Tibial nerve (tissue), 4 donors: Measurements from ENCODE around the gene REPIN1. TPM values are rescaled to one million over a fixed set of nuclear protein-coding genes. Genes with fewer than 3 reads are reported as not detected.
"Not testable (repeated sequence)": the region's sequence is repeated elsewhere in the genome, so short reads cannot be mapped to it uniquely, and the experiment has no call there.

Experiments used
- DNase-seq, 2 donors: peaks; one replicate each; pipeline ENCODE4 v3.0.0-alpha.2; 2019; ENCODE audit warnings: low spot score in 2 of 2
- H3K27ac ChIP-seq, 4 donors: fragments of 200-600 bp; sonication (generic) in 3 of 4; one replicate each; pipeline ENCODE4 v1.5.1; 2017 to 2019; ENCODE audit warnings: mild to moderate bottlenecking in 1 of 4
- H3K27me3 ChIP-seq, 2 donors: fragments of 200-600 bp; sonication (generic) in 1 of 2; one replicate each; pipeline versions ENCODE4 v1.5.1 to v1.6.0; 2017 to 2019
- H3K36me3 ChIP-seq, 3 donors: fragments of 200-600 bp; sonication (generic); one replicate each; pipeline ENCODE4 v1.5.1; 2018 to 2019
- H3K4me1 ChIP-seq, 4 donors: fragments of 200-600 bp; sonication (generic) in 3 of 4; one replicate each; pipeline ENCODE4 v1.5.1; 2017 to 2019
- H3K4me3 ChIP-seq, 4 donors: fragments of 200-600 bp; sonication (generic) in 3 of 4; one replicate each; pipeline ENCODE4 v1.5.1; 2017 to 2019; ENCODE audit warnings: mild to moderate bottlenecking in 1 of 4, moderate library complexity in 1 of 4
- H3K9me3 ChIP-seq, 4 donors: fragments of 200-600 bp; sonication (generic) in 3 of 4; one replicate each; pipeline ENCODE4 v1.5.1; 2017 to 2019
- EP300 ChIP-seq, 2 donors: sonication (generic); formaldehyde crosslinking; IDR thresholded peaks; one replicate each; pipeline ENCODE4 v1.6.1; 2017; ENCODE audit warnings: antibody characterized with exemption in 2 of 2, mild to moderate bottlenecking in 1 of 2
- POLR2A ChIP-seq, 2 donors: fragments of 450-650 bp; IDR thresholded peaks; one replicate each; pipeline ENCODE4 v1.6.1; 2017; ENCODE audit warnings: antibody characterized with exemption in 2 of 2, mild to moderate bottlenecking in 2 of 2, moderate library complexity in 2 of 2
- WGBS, 2 donors: methylation state at CpG; one replicate each; pipeline ENCODE4 v1.1.5; 2018; 5-methylcytosine and 5-hydroxymethylcytosine counted together
- total RNA-seq, 4 donors: library from RNA; depleted of rRNA; stranded (reverse); fragments of >200 nt; gene quantifications; one replicate each; pipeline ENCODE4 v1.1.0, GENCODE V29; 2016
- TF ChIP-seq, protein P1 (sequence below), 5 experiments: fragments of 200-600 bp in 3 of 5; fragments of 450-650 bp in 2 of 5; sonication (generic) in 3 of 5; IDR thresholded peaks; one replicate each; pipeline ENCODE4 v1.5.1; 2016 to 2019; ENCODE audit warnings: antibody characterized with exemption in 5 of 5, mild to moderate bottlenecking in 3 of 5, moderate library complexity in 2 of 5

REPIN1 gene
- total RNA-seq, 4 donors from 2014 or later: 65.8 to 70.2 (median 68.3) TPM

DNA sequence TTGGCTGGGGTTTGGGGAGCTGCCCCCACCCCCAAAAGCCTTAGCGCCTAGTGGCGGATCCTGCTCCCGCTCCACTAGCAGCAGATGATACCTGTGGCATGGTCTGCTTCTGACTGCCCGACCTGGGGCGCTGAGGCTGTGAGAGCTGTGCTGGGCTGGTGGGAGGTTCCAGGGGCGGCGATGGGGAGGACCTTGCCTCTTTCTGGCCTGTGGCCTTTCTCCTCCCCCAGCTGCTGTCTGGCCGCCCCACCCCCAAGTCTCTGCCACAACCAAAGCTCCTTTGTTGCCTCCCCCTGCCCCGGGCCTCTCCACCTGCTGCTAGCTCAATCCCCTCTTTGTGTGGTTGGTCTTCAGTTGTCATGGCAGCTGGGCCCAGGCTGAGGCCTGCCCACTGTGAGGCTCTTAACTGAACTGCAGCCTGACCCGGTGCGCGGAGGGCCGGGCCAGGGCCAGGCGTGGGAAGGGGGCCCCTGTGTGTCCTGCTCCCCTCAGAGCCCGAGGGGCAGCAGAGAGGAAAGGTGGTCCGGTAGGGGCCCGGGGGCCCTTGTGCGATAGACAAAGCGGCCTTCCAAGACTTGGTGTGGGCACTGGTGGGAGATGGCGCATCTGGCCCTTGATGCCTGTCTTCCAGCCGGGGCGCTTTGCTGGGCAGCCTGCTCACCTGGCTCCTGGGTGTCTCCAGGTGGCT lies 15.2 kb downstream of the REPIN1 start:
- H3K27ac ChIP-seq: peak overlapping the region; percentile 74 to 97 (median 82)

DNA sequence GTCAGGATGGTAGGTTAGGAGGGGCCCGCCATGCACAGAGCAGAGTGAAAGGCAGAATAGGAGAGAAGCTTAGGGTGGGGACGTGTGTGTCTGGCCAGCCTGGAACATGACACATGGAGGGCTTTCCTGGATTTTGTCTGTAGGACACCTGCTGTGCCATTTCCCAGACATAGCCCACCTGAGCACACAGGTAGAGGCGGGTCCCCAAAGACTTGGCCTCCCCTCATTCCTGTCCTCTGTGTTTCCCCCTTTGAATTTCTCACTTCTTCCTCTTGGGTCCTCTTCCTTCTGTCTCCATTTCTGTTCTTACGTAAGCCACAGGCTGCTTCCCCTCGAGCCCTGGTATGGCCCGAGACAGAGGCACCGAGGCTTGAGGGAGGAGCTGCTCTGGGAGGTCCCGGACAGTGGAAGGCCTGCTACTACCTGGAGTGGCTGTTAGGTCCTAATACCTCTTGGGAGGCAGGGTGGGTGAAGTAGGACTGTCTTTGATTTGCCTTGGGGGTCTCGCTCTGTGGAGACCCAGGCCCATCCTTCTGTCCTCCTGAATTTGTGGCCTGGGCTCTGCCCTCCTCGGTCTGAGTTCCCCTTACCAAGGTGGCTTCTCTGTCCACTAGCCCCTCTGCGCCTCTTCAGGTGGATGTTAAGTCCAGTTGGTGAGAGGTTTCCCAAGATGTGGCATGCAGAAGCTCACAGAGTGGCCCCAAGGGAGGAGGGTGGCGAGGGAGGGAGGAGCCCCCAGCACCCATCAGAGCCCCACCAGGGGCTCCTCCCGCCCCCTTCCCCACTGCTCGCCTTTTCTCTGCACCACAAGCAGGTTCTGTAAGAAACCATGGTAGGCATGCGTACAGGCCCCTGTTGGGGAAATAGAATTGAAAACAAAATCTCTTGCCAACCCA lies 16.0 kb downstream of the REPIN1 start:
- Histone ChIP-seq H3K27ac (peak overlapping the region; percentile 74 to 97 (median 82)), H3K4me1 (peaks cover 0 to 84% (median 36%) of the 10 kb centered on the region in 4 donors), H3K36me3 (peaks cover 0 to 5% (median 0%) of the 10 kb centered on the region in 3 donors), H3K4me3 (peak overlapping the region; percentile 15 to 34 (median 24)), H3K27me3 (no peaks in the 10 kb centered on the region), H3K9me3 (no peaks in the 10 kb centered on the region)
- TF ChIP-seq, protein P1, sequence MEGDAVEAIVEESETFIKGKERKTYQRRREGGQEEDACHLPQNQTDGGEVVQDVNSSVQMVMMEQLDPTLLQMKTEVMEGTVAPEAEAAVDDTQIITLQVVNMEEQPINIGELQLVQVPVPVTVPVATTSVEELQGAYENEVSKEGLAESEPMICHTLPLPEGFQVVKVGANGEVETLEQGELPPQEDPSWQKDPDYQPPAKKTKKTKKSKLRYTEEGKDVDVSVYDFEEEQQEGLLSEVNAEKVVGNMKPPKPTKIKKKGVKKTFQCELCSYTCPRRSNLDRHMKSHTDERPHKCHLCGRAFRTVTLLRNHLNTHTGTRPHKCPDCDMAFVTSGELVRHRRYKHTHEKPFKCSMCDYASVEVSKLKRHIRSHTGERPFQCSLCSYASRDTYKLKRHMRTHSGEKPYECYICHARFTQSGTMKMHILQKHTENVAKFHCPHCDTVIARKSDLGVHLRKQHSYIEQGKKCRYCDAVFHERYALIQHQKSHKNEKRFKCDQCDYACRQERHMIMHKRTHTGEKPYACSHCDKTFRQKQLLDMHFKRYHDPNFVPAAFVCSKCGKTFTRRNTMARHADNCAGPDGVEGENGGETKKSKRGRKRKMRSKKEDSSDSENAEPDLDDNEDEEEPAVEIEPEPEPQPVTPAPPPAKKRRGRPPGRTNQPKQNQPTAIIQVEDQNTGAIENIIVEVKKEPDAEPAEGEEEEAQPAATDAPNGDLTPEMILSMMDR (IDR thresholded peaks at IDR 0.05): no peak
- TF ChIP-seq POLR2A (IDR thresholded peaks at IDR 0.05) (no peak), EP300 (IDR thresholded peaks at IDR 0.05) (no peak)
- DNase-seq: no peak
- WGBS, 2 donors: 55 to 64% methylated on average over 13 to 15 of the region's 15 CpGs

More for the DNA sequence above, 15.2 kb downstream of the REPIN1 start:
- Histone ChIP-seq H3K4me1 (peaks cover 0 to 79% (median 35%) of the 10 kb centered on the region in 4 donors), H3K4me3 (peak overlapping the region; percentile 15 to 34 (median 24)), H3K36me3 (peaks cover 0 to under 1% (median 0%) of the 10 kb centered on the region in 3 donors), H3K27me3 (no peaks in the 10 kb centered on the region), H3K9me3 (no peaks in the 10 kb centered on the region)
- TF ChIP-seq, protein P1 (IDR thresholded peaks at IDR 0.05): peak in 2 of 5 experiments; percentile 32 to 33
- TF ChIP-seq EP300 (IDR thresholded peaks at IDR 0.05) (peak in 1 of 2 donors; percentile 73), POLR2A (IDR thresholded peaks at IDR 0.05) (peak in 1 of 2 donors; percentile 69)
- peak; percentile 19 to 62 for DNase-seq
- 28 to 43% methylated on average over 17 to 22 of the region's 22 CpGs for WGBS, 2 donors

DNA sequence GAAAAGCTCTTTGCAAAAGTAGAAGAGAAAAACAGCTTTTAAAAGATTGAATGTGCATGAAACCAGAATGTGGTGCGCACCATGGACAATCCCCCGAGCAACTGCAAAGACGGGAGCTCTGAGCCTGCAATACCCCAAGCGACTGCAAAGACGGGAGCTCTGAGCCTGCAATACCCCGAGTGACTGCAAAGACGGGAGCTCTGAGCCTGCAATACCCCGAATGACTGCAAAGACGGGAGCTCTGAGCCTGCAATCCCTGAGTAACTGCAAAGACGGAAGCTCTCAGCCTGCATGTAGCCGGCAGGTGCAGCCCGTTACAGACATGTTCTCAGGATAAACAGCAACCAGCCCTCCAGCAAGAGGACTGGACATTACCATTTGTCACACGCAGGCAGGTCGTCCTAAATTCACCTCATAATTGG lies 16.7 kb downstream of the REPIN1 start:
- TF ChIP-seq, protein P1 (IDR thresholded peaks at IDR 0.05): no peak
- TF ChIP-seq POLR2A (IDR thresholded peaks at IDR 0.05): no peak
- TF ChIP-seq EP300 (IDR thresholded peaks at IDR 0.05): no peak
- WGBS, 2 donors: 53 to 59% methylated on average over 14 of the region's 14 CpGs
- H3K27ac ChIP-seq: peak overlapping the region; percentile 74 to 97 (median 82)
- no peaks in the 10 kb centered on the region for H3K9me3 ChIP-seq
- peaks cover 0 to 78% (median 32%) of the 10 kb centered on the region in 4 donors for H3K4me1 ChIP-seq
- no peak for DNase-seq
- no peaks in the 10 kb centered on the region for H3K27me3 ChIP-seq
- no peak overlapping the region for H3K4me3 ChIP-seq
- H3K36me3 ChIP-seq: peaks cover 0 to 11% (median 0%) of the 10 kb centered on the region in 3 donors

DNA sequence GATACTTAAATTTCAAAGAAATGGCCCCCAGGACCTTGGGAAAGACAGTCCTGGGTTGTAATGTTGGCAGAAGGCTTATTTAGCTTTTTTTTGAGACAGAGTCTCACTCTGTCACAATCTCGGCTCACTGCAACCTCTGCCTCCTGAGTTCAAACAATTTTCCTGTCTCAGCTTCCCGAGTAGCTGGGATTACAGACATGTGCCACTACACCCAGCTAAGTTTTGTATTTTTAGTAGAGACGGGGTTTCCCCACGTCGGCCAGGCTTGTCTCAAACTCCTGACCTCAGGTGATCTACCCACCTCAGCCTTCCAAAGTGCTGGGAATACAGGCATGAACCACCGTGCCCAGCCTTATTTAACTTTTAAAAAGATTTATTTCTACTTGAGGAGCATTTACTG lies 17.3 kb downstream of the REPIN1 start:
- 39 to 48% methylated on average over 6 of the region's 6 CpGs for WGBS, 2 donors

DNA sequence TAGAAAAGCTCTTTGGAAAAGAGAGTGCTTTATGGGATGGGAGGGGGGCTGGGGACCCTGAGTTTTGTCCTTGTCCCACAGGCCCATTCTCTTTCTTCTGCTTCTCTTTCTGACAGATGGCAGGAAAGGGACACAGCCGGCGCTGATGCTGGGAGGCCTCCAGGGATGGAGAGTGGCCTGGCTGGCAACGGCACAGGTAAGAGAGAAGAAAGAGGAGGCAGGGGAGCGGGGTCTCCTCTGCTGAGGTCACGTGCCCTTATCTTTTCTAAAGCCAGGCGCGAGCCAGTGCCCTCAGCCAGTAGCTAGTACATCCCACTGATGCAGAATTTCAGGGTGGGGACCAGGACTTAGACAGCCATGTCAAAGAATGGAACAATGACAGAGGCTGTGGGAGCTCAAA lies 19.7 kb downstream of the REPIN1 start:
- Histone ChIP-seq H3K27ac (peak overlapping the region in 3 of 4 donors; percentile 41 to 80 (median 69)), H3K36me3 (peaks cover 0 to 20% (median 0%) of the 10 kb centered on the region in 3 donors), H3K27me3 (no peaks in the 10 kb centered on the region), H3K4me1 (peaks cover 0 to 48% (median 14%) of the 10 kb centered on the region in 4 donors), H3K4me3 (no peak overlapping the region), H3K9me3 (no peaks in the 10 kb centered on the region)
- TF ChIP-seq POLR2A (IDR thresholded peaks at IDR 0.05) (no peak), EP300 (IDR thresholded peaks at IDR 0.05) (no peak)
- TF ChIP-seq, protein P1 (IDR thresholded peaks at IDR 0.05): no peak
- no peak for DNase-seq
- WGBS, 2 donors: 64 to 80% methylated on average over 7 of the region's 7 CpGs

More for the DNA sequence above, 17.3 kb downstream of the REPIN1 start:
- not testable (repeated sequence) for H3K4me3 ChIP-seq, H3K27me3 ChIP-seq, DNase-seq, H3K9me3 ChIP-seq
- Histone ChIP-seq H3K27ac (peak overlapping the region; percentile 64 to 97 (median 80)), H3K4me1 (peaks cover 0 to 72% (median 30%) of the 10 kb centered on the region in 4 donors), H3K36me3 (peaks cover 0 to 16% (median 0%) of the 10 kb centered on the region in 3 donors)
